ENCODE measurements around the gene IL21R.

Gene IL21R

GRCh38 chr16:27460663-27461482, 58.9 kb downstream of the IL21R start:
- Histone ChIP-seq H3K79me2 (ENCODE audit: control insufficient read depth, insufficient read depth, low read length) (no peaks in the 10 kb centered on the region), H3K79me1 (ENCODE audit: low read length) (no peaks in the 10 kb centered on the region)

GRCh38 chr16:27461483-27462171, 59.7 kb downstream of the IL21R start:
- Histone ChIP-seq H3K27ac (ENCODE audit: low read depth, low read length) (no peak overlapping the region), H3K36me3 (ENCODE audit: control insufficient read depth, insufficient read depth, low read length) (peaks cover 14% of the 10 kb centered on the region), H3K79me2 (ENCODE audit: control insufficient read depth, insufficient read depth, low read length) (no peaks in the 10 kb centered on the region), H2BK120ac (ENCODE audit: low read depth, low read length) (no peak overlapping the region), H2AK5ac (ENCODE audit: low read length) (no peak overlapping the region), H2BK5ac (ENCODE audit: low read length) (no peak overlapping the region), H4K5ac (ENCODE audit: low read length) (no peak overlapping the region), H3K27me3 (ENCODE audit: insufficient read depth, low read length, poor library complexity) (no peaks in the 10 kb centered on the region), H3K9ac (ENCODE audit: low read length) (no peak overlapping the region), H2BK15ac (replicated peaks; ENCODE audit: low read depth) (no peak overlapping the region), H3K79me1 (ENCODE audit: low read length) (no peaks in the 10 kb centered on the region), H3K4me3 (ENCODE audit: low read length) (no peak overlapping the region), H3K4ac (ENCODE audit: low read depth, low read length) (no peak overlapping the region), H3K56ac (ENCODE audit: low read length) (no peak overlapping the region), H3K4me2 (ENCODE audit: low read length) (no peak overlapping the region), H3K4me1 (ENCODE audit: control insufficient read depth, low read depth, low read length) (no peaks in the 10 kb centered on the region), H4K8ac (ENCODE audit: low read depth, low read length) (no peak overlapping the region), H3K23ac (ENCODE audit: low read length) (no peak overlapping the region), H3K18ac (ENCODE audit: low read length) (no peak overlapping the region)
- DNase-seq, result no peak
- WGBS (ENCODE audit: extremely low coverage, insufficient coverage, low lambda C conversion rate), result no CpG with 5 or more reads among the region's 16 CpGs

More at GRCh38 chr16:27460663-27461482, 58.9 kb downstream of the IL21R start:
- Histone ChIP-seq H3K9ac (ENCODE audit: low read length) (no peak overlapping the region), H3K56ac (ENCODE audit: low read length) (no peak overlapping the region), H4K5ac (ENCODE audit: low read length) (no peak overlapping the region), H3K18ac (ENCODE audit: low read length) (no peak overlapping the region), H3K4ac (ENCODE audit: low read depth, low read length) (no peak overlapping the region), H3K27me3 (ENCODE audit: insufficient read depth, low read length, poor library complexity) (no peaks in the 10 kb centered on the region), H3K36me3 (ENCODE audit: control insufficient read depth, insufficient read depth, low read length) (peaks cover 12% of the 10 kb centered on the region), H2BK15ac (replicated peaks; ENCODE audit: low read depth) (no peak overlapping the region), H4K8ac (ENCODE audit: low read depth, low read length) (no peak overlapping the region), H3K27ac (ENCODE audit: low read depth, low read length) (no peak overlapping the region), H2AK5ac (ENCODE audit: low read length) (no peak overlapping the region), H2BK120ac (ENCODE audit: low read depth, low read length) (no peak overlapping the region), H3K4me3 (ENCODE audit: low read length) (no peak overlapping the region), H3K4me1 (ENCODE audit: control insufficient read depth, low read depth, low read length) (no peaks in the 10 kb centered on the region), H3K23ac (ENCODE audit: low read length) (no peak overlapping the region), H3K4me2 (ENCODE audit: low read length) (no peak overlapping the region), H2BK5ac (ENCODE audit: low read length) (no peak overlapping the region)
- WGBS (ENCODE audit: extremely low coverage, insufficient coverage, low lambda C conversion rate), result no CpG with 5 or more reads among the region's 20 CpGs
- DNase-seq, result no peak

- peaks cover 18% of the 10 kb centered on the region for H3K36me3 ChIP-seq (ENCODE audit: control insufficient read depth, insufficient read depth, low read length)
- DNase-seq, result no peak
- no CpG with 5 or more reads among the region's 18 CpGs for WGBS (ENCODE audit: extremely low coverage, insufficient coverage, low lambda C conversion rate)
These were observed 60.3 kb downstream of the IL21R start for GRCh38 chr16:27462200-27462845.

GRCh38 chr16:27462846-27463682, 61.1 kb downstream of the IL21R start:
- H3K27me3 ChIP-seq (ENCODE audit: insufficient read depth, low read length, poor library complexity), result no peaks in the 10 kb centered on the region
- H2BK5ac ChIP-seq (ENCODE audit: low read length), result no peak overlapping the region
- no peak overlapping the region for H2AK5ac ChIP-seq (ENCODE audit: low read length)
- no peak overlapping the region for H4K5ac ChIP-seq (ENCODE audit: low read length)
- no peak overlapping the region for H3K9ac ChIP-seq (ENCODE audit: low read length)
- no peaks in the 10 kb centered on the region for H3K4me1 ChIP-seq (ENCODE audit: control insufficient read depth, low read depth, low read length)
- H3K56ac ChIP-seq (ENCODE audit: low read length), result no peak overlapping the region
- H3K23ac ChIP-seq (ENCODE audit: low read length), result no peak overlapping the region
- no CpG with 5 or more reads among the region's 24 CpGs for WGBS (ENCODE audit: extremely low coverage, insufficient coverage, low lambda C conversion rate)
- H3K4me2 ChIP-seq (ENCODE audit: low read length), result no peak overlapping the region
- peaks cover 20% of the 10 kb centered on the region for H3K36me3 ChIP-seq (ENCODE audit: control insufficient read depth, insufficient read depth, low read length)
- H4K8ac ChIP-seq (ENCODE audit: low read depth, low read length), result no peak overlapping the region
- H3K79me1 ChIP-seq (ENCODE audit: low read length), result no peaks in the 10 kb centered on the region
- no peak overlapping the region for H3K4ac ChIP-seq (ENCODE audit: low read depth, low read length)
- no peak overlapping the region for H2BK120ac ChIP-seq (ENCODE audit: low read depth, low read length)
- H3K18ac ChIP-seq (ENCODE audit: low read length), result no peak overlapping the region
- H3K27ac ChIP-seq (ENCODE audit: low read depth, low read length), result no peak overlapping the region
- no peaks in the 10 kb centered on the region for H3K79me2 ChIP-seq (ENCODE audit: control insufficient read depth, insufficient read depth, low read length)
- no peak overlapping the region for H2BK15ac ChIP-seq (replicated peaks; ENCODE audit: low read depth)
- H3K4me3 ChIP-seq (ENCODE audit: low read length), result no peak overlapping the region
- DNase-seq, result no peak

More at GRCh38 chr16:27462200-27462845, 60.3 kb downstream of the IL21R start:
- Histone ChIP-seq H2BK5ac (ENCODE audit: low read length) (no peak overlapping the region), H3K27ac (ENCODE audit: low read depth, low read length) (no peak overlapping the region), H2AK5ac (ENCODE audit: low read length) (no peak overlapping the region), H4K8ac (ENCODE audit: low read depth, low read length) (no peak overlapping the region), H2BK120ac (ENCODE audit: low read depth, low read length) (no peak overlapping the region), H2BK15ac (replicated peaks; ENCODE audit: low read depth) (no peak overlapping the region), H3K18ac (ENCODE audit: low read length) (no peak overlapping the region), H3K9ac (ENCODE audit: low read length) (no peak overlapping the region), H3K27me3 (ENCODE audit: insufficient read depth, low read length, poor library complexity) (no peaks in the 10 kb centered on the region), H3K23ac (ENCODE audit: low read length) (no peak overlapping the region), H3K56ac (ENCODE audit: low read length) (no peak overlapping the region), H4K5ac (ENCODE audit: low read length) (no peak overlapping the region), H3K4ac (ENCODE audit: low read depth, low read length) (no peak overlapping the region), H3K79me1 (ENCODE audit: low read length) (no peaks in the 10 kb centered on the region), H3K79me2 (ENCODE audit: control insufficient read depth, insufficient read depth, low read length) (no peaks in the 10 kb centered on the region), H3K4me2 (ENCODE audit: low read length) (no peak overlapping the region), H3K4me3 (ENCODE audit: low read length) (no peak overlapping the region), H3K4me1 (ENCODE audit: control insufficient read depth, low read depth, low read length) (no peaks in the 10 kb centered on the region)

GRCh38 chr16:27463741-27464591, 62.0 kb downstream of the IL21R start:
- H4K5ac ChIP-seq (ENCODE audit: low read length), result no peak overlapping the region
- H3K4me1 ChIP-seq (ENCODE audit: control insufficient read depth, low read depth, low read length), result no peaks in the 10 kb centered on the region
- peaks cover 22% of the 10 kb centered on the region for H3K36me3 ChIP-seq (ENCODE audit: control insufficient read depth, insufficient read depth, low read length)
- no peaks in the 10 kb centered on the region for H3K27me3 ChIP-seq (ENCODE audit: insufficient read depth, low read length, poor library complexity)
- H4K8ac ChIP-seq (ENCODE audit: low read depth, low read length), result no peak overlapping the region
- H3K79me2 ChIP-seq (ENCODE audit: control insufficient read depth, insufficient read depth, low read length), result no peaks in the 10 kb centered on the region
- H3K27ac ChIP-seq (ENCODE audit: low read depth, low read length), result no peak overlapping the region
- no peak overlapping the region for H3K18ac ChIP-seq (ENCODE audit: low read length)
- no peak overlapping the region for H3K23ac ChIP-seq (ENCODE audit: low read length)
- no peak overlapping the region for H2BK15ac ChIP-seq (replicated peaks; ENCODE audit: low read depth)
- no CpG with 5 or more reads among the region's 32 CpGs for WGBS (ENCODE audit: extremely low coverage, insufficient coverage, low lambda C conversion rate)
- H3K4me3 ChIP-seq (ENCODE audit: low read length), result no peak overlapping the region
- H2BK120ac ChIP-seq (ENCODE audit: low read depth, low read length), result no peak overlapping the region
- no peak overlapping the region for H2BK5ac ChIP-seq (ENCODE audit: low read length)
- DNase-seq, result no peak
- no peak overlapping the region for H3K56ac ChIP-seq (ENCODE audit: low read length)
- no peaks in the 10 kb centered on the region for H3K79me1 ChIP-seq (ENCODE audit: low read length)
- no peak overlapping the region for H3K4me2 ChIP-seq (ENCODE audit: low read length)
- H3K9ac ChIP-seq (ENCODE audit: low read length), result no peak overlapping the region
- no peak overlapping the region for H2AK5ac ChIP-seq (ENCODE audit: low read length)
- H3K4ac ChIP-seq (ENCODE audit: low read depth, low read length), result no peak overlapping the region
